ENCODE measurements around the gene ZBTB7C. TPM values are rescaled to one million over a fixed set of nuclear protein-coding genes. Genes with fewer than 3 reads are reported as not detected.
A peak's percentile ranks its signal among the peaks of the same experiment; 100 is the strongest.

ZBTB7C gene
- total RNA-seq, 1 experiment from 2014 or later, result 0.17 TPM

DNA sequence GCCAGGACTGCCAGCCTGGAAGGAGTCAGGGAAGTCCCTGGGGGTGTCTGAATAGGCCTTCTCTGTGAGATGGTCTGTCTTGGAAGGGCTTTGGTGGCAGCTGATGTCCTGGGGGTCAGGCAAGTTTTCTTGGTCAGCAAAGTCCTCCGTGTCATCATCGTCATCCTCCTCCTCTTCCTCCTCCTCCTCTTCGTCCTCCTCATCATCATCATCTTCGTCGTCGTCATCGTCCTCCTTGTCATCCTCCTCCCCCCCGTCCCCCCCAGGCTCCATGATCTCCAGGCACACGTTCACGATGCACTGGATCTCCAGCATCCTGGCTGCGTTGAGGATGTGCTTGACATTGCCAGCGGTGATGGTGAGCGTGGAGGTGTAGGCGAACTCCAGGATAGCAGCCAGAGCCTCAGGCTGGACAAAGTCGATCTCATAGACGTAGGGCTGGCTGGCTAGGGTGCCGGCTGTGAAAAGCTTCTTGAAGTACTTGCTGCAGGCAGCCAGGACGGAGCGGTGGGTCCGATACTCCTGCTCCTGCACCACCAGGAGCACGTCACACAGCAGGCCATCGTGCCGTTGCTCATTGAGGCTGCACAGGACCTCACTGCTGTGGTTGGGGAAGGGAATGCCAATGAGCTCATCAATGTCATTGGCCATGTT is 368.6 kb downstream of the ZBTB7C start:
- DNase-seq (ENCODE audit: low read depth), result no peak

DNA sequence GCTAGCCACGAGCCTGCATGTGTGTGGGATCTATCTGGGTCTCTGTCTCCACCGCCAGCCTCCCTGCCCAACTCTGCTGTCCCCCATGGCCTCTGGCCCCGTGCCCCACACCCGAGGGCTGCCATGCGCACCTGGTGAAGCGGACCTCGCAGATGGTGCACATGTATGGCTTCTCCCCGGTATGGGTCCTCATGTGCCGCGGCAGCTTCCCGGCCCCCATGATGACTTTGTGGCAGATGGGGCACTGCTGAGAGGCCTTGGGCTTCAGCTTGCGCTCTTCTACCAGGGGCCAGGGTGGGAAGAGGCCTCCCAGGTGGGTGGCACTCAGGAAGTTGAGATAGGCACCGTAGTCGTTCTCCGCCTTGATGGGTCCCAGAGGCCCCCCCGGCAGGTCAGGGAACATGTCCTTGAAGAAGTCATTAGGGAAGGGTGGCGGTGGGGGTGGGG is 369.4 kb downstream of the ZBTB7C start:
- no peak for DNase-seq (ENCODE audit: low read depth)

DNA sequence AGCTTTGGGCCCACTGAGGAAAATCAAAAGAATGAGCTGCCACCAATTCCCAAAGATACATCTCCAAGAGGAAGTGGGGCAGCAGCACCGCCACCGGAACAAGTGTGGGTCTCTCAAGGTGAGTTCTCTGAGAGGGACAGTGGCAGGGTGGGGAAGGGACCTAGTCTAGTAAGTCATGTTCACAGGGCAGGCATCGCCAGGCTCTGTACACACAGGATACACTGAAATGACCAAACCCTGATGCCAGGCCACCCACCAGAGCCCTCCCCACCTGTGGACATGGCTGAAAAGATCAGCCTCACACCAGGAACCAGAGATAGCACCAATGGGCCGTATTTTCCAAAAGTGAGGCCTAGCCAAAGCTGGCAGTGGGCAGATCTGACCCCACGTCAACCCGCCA is 370.5 kb downstream of the ZBTB7C start:
- no peak for DNase-seq (ENCODE audit: low read depth)

DNA sequence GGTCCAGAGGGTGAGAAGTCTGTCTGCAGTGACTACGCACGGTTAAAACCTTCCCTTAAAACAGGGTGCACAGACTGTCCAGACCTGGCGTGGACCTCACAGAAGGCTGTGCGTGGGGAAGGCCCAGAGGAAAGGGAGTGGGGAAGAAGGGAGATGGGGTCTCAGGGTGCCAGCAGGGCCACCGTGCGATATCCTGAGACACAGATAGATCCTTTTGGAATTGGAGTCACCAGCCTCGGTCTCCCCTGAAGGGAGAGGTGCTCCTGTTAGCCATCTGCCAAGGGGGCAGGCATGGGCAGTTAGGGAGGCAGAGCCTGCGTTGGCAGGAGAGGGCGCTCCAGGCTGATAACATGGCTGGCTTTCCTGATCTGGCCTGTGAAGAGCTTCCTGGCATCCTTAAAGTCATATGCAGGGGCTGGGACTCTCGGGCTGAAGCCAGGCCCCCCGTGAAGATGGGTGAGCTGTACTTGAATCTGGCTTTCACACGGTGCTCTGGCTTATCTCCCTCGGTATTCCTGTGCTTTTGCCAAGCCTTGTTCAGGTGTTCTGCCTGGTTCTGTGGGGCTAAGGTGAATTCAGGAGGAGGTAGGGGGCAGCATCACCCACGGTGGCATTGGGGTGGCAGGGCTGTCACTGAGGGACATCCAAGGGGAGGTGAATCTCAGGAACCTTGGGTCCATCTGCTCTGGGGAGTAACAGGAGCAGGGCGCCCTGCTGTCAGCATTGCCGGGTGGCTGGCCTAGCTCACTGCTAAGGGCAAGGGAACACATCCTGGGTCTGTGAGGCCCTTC is 371.5 kb downstream of the ZBTB7C start:
- DNase-seq (ENCODE audit: low read depth), result no peak

DNA sequence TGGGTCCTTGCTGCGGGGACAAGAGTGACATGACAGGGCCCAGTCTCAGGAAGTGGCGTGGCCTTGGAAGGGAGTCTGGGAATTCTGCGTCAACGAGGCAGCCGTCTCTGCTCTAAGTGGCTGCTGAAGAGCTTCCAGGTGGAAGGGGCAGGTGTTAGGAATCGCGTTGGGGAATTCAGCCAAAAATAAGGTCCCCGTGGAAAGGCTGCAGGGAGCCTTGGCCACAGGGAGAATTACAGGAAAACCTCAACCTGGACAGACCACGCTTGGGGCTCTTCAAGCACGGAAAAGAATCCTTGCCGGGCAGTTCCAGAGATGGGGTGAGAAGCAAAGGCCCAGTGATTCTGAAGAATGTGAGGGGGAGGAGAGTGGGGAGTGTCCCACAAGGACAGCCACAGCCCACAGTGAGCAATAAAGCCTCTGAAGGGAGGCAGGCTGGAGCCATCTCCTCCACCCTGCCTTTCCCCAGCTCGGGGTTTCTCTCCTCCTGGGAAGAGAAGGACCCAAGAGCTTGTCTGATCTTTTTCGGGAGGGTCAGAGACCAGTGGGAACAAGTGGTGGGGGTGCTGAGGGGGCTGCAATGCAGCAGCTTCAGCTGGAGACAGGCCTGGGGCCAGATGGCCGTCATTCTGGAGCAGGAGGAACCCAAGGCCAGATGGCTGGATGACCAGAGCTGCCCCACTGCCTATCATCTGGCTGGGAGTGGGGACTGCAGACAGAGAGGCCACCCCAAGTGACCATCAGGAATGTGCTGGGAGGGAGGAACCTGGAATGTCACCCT is 372.4 kb downstream of the ZBTB7C start:
- no peak for DNase-seq (ENCODE audit: low read depth)

DNA sequence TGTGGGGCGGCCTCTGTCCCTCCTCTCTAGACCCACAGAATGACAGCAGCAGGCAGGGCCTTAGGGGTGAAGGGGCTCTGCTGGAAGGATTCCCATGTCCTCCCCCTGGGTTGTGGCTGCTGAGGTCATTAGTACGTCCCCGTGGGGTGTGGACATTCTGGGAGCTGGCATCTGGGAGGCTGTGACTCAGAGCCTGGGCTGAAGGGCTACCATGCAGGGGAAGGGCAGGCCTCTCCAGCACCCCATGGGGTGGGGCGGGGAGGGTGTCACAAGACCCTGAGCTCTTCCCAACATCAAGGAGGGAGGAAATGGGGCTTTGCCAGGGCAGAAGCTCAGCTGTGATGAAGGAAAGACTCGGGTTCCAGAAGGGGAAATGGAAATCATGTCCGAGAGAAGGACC is 373.0 kb downstream of the ZBTB7C start:
- DNase-seq (ENCODE audit: low read depth), result peak; percentile 9

DNA sequence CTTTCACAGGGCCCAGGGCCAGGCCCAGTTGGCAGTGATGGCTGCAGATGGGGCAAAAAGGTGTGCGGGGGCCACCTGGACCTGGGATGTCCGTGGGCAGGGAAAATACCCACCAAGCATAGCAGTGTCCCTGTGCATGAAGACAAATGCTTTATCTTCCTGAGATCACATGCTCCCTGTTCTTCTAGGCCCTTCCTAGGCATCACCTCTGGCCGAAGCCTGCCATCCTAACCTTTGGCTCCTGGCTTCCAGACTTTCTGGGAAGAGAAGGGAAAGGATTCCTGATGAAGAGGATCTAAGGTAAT is 373.7 kb downstream of the ZBTB7C start:
- DNase-seq (ENCODE audit: low read depth), result no peak

DNA sequence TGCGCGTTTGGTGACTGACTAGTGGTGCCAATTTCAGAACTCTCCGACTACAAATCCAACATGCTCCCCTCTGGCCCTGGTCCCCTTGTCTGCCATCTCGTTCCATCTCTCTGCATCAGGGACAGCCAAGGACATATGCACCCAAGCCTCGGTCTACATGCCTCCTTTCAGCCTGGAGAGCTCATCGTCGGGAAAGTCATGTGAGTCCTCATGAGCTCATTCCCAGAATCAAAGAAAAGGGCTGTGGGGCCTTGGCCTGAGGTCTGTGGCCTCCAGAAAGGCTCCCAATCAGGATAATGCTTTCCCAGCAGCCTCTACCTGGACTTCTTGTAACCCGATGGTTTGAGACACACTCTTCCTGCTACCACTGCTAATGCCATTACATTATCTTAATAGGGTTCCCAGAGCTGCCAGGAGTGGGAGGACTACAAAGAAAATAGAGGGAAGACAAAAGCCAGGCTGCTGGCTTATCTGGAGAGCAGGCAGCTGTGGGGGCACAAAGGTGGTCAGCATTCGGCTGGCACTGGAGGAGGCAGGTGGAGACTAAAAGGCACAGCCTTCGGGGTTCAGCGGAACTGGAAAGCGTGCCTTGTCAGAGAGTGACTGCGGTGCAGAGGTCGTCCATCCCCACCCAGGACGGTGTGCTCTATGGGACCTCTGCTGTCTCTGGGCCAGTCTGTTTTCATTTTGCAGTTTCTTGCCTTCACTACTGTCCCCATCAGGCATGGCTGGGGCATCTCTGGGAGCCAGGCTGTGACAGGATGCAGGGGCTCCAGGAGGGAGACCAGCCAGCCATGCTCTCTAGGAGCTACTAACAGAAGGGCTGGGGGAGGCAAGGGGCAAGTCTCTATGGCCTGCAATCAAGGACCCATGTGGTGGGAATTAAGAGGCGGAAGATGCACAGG is 374.3 kb downstream of the ZBTB7C start:
- DNase-seq (ENCODE audit: low read depth), result no peak

DNA sequence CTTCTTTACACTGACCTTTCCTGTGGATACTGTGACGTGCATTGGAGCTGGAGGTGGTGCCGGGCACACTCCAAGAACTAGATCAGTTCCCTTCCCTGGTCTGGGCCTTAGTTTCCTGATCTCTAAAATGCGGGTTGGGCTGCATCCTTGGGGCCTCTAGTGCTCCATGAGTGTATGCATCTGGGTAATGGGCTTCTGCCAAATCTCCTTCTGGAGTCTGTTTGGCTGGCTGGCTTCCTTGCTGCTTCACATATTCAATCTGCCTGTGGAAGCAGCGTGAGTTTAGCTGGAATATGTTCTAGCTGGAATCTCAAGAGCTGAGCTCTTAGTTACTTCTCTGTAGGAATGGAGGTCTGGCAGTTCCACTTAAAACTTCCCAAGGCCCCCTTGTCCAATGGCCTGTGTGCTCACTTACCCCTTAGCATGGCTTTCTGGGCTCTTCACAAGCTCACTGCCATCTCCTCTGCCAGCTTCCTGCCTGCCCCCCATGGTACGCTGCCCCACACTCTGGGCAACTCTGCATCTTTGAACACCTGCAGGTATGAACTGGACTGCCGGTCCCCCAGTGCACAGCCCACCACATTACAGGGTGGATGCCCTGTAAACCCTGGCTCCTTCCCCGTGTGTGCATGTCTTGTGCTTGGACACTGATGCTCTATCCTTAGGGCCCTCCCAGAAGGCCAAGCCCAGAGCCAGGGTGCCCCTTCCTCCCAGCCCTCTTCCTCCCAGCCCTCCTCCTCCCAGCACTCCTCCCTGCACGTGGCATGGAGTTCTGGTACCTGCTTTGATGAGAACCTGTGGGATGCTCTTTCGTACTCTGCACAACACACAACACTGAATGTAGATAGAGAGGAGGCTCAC is 375.2 kb downstream of the ZBTB7C start:
- no peak for DNase-seq (ENCODE audit: low read depth)

DNA sequence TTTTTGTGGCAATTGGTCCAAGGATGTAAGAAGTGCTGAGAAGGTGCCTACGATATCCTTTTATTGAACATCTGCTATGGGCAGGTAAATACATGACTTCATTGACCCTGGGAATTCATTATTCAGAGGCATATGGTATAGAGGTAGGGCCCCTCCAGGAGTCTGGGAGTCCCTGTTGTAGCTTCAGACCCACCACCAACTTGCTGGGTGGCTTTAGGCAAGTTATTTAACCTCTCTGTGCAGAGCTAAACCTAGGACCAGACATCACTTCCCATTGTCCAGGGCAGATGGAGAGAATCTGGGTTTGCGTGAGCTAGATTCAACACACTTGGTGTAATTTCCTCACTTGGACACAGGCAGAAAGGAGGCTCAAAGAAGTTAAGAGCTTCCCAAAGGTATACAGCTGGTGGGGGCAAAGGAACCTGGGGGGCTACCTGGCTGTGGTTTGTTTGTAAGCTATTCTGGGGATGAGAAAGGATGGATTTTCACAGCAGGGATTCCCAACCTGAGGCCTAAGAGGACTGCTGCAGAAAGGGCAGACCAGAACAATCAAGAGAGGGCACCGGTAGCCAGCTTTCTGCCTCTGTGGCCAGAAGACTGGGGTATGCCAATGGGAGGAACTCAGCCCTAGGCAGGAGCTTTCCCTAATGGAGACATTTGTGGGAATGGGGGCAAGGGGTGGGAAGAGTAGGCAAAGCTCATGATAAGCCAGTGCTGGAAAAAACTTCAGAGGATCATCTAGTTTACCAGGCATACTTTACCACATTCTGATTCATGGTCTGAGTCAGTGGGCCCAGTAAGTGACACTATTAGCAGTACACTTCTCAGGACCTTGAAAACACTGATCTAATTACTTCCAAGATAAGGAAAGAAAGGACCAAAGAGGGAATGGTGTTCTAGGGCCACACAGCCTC is 376.1 kb downstream of the ZBTB7C start:
- peak; percentile 67 for DNase-seq (ENCODE audit: low read depth)

DNA sequence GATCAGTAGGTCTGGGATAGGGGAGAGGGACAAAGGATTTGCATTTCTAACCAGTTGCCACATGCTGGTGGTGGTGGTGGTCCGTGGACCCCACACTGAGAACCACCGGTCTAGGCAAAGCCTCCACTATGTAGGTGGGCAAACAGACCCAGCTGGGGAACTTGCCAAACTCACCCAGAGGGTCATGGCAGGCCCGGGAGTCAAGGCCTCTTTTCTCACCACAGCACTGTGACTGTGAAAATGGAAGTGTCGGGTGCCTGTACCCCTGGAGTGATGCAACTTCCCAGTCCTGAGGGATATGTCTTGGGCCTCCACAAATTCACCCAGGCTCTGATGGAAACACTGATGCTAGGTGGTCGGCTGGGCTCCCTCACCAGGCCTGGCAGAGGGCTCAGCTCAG is 377.5 kb downstream of the ZBTB7C start:
- DNase-seq (ENCODE audit: low read depth), result no peak

DNA sequence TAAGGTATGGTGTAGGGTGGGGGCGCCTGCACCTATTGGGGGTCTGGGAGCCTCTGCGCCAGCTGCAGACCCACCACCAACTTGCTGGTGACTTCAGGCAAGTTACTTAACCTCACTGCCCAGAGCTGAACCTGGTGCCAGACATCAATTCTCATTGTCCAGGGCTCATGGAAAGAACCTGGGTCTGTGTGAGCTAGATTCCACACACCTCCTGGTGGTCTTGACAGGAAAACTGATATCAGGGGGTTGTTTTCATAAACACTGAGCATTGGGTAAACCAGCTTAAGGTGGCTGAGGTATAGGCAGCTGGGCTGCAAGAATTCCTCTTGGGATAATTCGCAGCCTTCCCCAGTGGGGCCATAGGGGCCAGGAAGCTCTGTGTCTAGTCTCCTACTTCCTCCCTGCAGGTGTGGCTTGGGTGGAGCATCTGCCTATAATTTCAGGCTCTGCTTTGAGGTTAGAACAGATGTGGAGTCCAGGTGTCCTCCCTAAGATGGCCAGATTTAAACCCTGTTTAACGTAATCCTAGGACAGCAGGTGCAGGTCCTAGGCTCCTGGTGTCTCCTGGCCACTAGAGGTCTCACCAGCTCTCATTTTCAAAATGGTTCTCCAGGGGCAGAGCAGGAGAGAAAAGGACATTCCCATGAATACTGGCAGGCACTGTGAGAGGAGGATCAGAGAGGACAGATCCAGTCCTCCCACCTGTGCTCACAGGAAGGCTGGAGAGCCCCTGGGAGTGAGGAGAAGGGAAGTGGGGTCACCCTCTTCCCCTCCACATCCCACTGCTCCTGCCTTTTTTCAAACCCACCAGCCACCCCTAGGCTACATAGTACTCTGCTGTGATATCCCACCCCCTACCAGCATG is 378.3 kb downstream of the ZBTB7C start:
- DNase-seq (ENCODE audit: low read depth), result peak; percentile 47

DNA sequence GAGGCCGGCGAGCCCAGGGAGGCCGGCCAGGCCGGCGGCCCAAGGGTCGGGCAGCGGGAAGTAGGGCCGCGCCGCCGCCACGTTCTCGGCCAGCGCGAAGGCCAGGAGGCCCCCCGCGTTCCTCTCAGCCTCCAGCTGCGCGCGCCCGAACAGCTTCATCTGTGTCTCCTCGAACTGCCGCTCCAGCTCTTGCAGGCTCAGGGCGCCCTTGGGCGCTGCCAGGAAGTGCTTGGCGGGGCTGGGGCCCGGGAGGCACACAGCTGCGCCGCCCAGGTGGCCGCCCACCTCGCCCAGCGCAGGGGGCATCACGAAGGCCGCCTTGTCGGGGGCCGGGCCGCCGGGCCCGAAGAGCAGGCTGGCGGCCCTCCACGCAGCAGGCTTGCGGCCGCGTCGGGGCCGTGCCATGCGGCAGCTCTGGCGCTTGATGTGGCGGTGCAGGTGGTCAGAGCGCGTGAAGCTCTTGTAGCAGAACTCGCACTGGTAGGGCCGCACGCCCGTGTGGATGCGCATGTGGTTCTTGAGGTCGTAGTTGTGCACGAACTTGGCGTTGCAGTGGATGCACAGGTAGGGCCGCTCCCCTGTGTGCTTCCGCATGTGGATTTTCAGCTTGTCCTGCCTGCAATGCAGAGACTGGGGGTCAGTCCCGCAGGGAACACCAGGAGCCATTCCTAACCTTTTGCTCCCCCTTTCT is 379.7 kb downstream of the ZBTB7C start:
- DNase-seq (ENCODE audit: low read depth), result no peak

DNA sequence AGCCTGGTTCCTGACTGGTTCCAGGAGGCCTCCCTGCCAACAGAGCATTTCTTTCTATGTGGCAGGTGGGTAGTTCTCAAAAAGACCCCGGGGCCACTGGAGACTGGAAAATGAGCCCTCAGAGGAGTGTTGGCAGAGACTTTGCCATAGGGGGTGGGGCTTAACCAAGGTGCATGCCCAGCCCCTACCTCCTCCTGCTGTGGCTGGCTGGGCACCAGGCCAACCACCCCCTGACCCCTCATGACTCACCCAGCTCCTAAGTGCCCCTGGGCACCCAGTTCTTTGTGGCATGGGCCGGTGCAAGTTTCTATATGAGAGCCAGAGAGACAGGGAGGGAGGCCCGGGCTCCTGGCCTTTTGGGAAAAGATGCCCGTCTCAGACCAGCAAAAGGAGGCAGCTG is 380.5 kb downstream of the ZBTB7C start:
- DNase-seq (ENCODE audit: low read depth), result no peak

DNA sequence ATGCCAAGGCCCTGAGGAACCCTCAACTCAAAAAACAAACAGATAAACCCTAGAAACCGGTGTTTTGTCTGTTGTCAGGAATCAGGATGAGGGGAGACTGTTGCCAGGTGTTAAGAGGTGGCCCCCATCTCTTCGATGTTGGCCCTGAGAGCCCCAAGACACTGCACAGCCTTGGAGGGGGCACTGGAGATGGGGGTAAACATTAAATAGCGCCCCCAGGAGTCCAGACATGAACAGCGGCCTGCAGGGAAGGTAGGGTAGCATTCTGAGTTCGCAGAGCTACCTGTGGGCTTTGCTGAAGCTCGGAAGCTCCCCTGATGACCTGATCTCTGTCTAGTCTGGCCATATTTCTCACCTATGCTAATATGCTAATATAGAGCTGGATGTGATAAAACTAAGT is 381.1 kb downstream of the ZBTB7C start:
- no peak for DNase-seq (ENCODE audit: low read depth)

DNA sequence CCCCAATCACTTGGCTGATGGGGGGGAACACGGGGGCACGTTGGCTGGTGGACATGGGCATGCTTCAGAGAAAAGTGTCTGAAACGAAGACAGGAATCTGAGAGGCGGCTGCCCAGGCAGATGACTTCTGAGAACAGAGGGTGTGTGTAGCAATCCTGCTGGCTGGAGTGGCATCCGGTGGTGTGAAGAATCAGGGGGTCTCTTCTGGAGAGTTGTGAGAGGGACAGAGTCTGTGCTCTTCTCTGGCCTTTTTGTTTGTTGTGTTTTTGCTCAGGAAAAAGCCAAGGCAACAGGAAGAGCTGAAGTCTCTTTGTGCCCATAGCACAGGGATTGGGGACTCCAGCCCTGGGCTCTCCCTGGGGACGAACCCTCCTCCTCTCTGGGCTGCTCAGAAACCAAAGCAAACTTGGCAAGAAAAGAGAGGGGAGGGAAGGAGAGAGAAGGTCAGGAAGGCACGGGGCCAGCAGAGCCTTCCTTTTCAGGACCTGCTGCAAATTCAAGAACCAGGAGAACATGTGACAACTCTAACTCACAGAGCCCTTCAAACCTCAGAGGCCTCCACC is 381.7 kb downstream of the ZBTB7C start:
- no peak for DNase-seq (ENCODE audit: low read depth)

DNA sequence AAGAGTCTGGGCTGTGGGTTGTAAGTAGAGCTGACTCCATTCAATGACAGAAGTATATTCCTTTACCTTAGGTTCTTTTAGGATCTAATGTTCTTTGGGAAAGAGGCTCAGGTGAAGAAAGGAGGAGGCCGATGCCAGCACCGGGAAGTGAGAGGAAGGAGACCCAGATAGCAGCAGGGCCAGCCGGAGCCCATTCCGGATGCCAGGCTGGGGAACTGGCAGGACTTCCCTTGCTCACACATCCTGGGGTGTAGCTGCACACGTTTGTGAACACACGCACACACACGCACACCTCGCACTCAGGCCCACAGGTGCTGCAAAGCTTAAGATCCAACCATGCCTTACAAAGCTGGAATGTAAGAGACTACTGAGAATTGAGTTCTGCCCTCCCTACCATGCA is 383.0 kb downstream of the ZBTB7C start:
- DNase-seq (ENCODE audit: low read depth), result no peak

Data from LHCN-M2 (cell line).